Activated B cell treated with CpG ODN at 0.5 μM for 24 hours (primary cell): ENCODE measurements around the gene SRD5A3. TPM values are rescaled to one million over a fixed set of nuclear protein-coding genes. Genes with fewer than 3 reads are reported as not detected.

ENCODE experiments used
- ATAC-seq: fragments of 200-7000 bp; cut with Tn5 transposase; one replicate; pipeline ENCODE4 v1.10.0; 2021; ENCODE audit warnings: low read depth, mild to moderate bottlenecking, moderate library complexity
- CTCF ChIA-PET: fragments of 350-600 bp; sonication (Branson Sonifier 250); formaldehyde crosslinking; loops from one replicate; lab custom pipeline; 2021; ENCODE audit warnings: antibody characterized with exemption; lab: Charles Lee
- POLR2A ChIA-PET: fragments of 350-600 bp; sonication (Branson Sonifier 250); formaldehyde crosslinking; loops from one replicate; lab custom pipeline; 2021; ENCODE audit warnings: antibody characterized with exemption; lab: Charles Lee
- DNase-seq: peaks from one replicate; pipeline ENCODE4 v3.0.0; 2022
- H3K27ac Mint-ChIP-seq: one replicate; pipeline ENCODE4 v1.8.0; 2020; ENCODE audit warnings: mixed read lengths
- H3K27me3 Mint-ChIP-seq: one replicate; pipeline ENCODE4 v1.8.0; 2021; ENCODE audit warnings: mixed read lengths
- H3K36me3 Mint-ChIP-seq: one replicate; pipeline ENCODE4 v1.8.0; 2021; ENCODE audit warnings: low read depth, mixed read lengths
- H3K4me1 Mint-ChIP-seq: one replicate; pipeline ENCODE4 v1.8.0; 2021; ENCODE audit warnings: mixed read lengths
- H3K4me3 Mint-ChIP-seq: one replicate; pipeline ENCODE4 v1.8.0; 2020; ENCODE audit warnings: mild to moderate bottlenecking, mixed read lengths
- H3K9me3 Mint-ChIP-seq: one replicate; pipeline ENCODE4 v1.8.0; 2020; ENCODE audit warnings: mixed read lengths
- CTCF ChIP-seq: fragments of 200-600 bp; IDR thresholded peaks from one replicate; pipeline ENCODE4 v1.8.0; 2022; ENCODE audit warnings: antibody characterized with exemption, mild to moderate bottlenecking
- intact Hi-C: fragments of 100-400 bp; cut with micrococcal nuclease; formaldehyde crosslinking; loops from one replicate; pipeline ENCODE4 v1.15.1; 2024
- total RNA-seq: library from RNA; stranded (reverse); gene quantifications from 2 replicates; pipeline ENCODE4 v1.2.3, GENCODE V29; 2022

SRD5A3 gene
- total RNA-seq, 1 donor from 2014 or later = 5.7 TPM

- TF ChIP-seq CTCF = no peak
- H3K36me3 Mint-ChIP-seq = peaks cover 47% of the 10 kb centered on the region
- peak overlapping the region; percentile 82 for H3K4me3 Mint-ChIP-seq
- POLR2A ChIA-PET = interaction anchor here (0.9 to 1.3 kb wide), 3 partner anchors 11 to 53 kb away, joined by 4 to 8 read pairs (median 7); partner anchors contain the start of gene SRD5A3
- ATAC-seq (no peak), DNase-seq (no peak)
- H3K9me3 Mint-ChIP-seq = no peaks in the 10 kb centered on the region
- H3K4me1 Mint-ChIP-seq = peaks cover 52% of the 10 kb centered on the region
- no peak overlapping the region for H3K27ac Mint-ChIP-seq
- intact Hi-C loops = loop anchor here (5.0 kb wide), 1 partner anchor 1418 kb away; no protein-coding TSS in a partner anchor
- CTCF ChIA-PET = interaction anchor here (1.0 to 2.2 kb wide), 2 partner anchors 53 to 469 kb away, joined by 3 to 7 read pairs; partner anchors contain the start of gene SRD5A3
- H3K27me3 Mint-ChIP-seq = no peaks in the 10 kb centered on the region
These were observed 53.5 kb downstream of the SRD5A3 start for GRCh38 chr4:55399581-55399980.

- ATAC-seq (no peak), DNase-seq (no peak)
- H3K27me3 Mint-ChIP-seq = no peaks in the 10 kb centered on the region
- ChIA-PET POLR2A (no interaction called here), CTCF (interaction anchor here (0.9 kb wide), 1 partner anchor 332 kb away, joined by 3 read pairs; no protein-coding TSS in a partner anchor)
- intact Hi-C loops = no loop called here
- no peak for TF ChIP-seq CTCF
- peaks cover 50% of the 10 kb centered on the region for H3K36me3 Mint-ChIP-seq
- H3K27ac Mint-ChIP-seq = no peak overlapping the region
- H3K4me3 Mint-ChIP-seq = no peak overlapping the region
- peaks cover 33% of the 10 kb centered on the region for H3K4me1 Mint-ChIP-seq
- H3K9me3 Mint-ChIP-seq = no peaks in the 10 kb centered on the region
These were observed 59.0 kb downstream of the SRD5A3 start for GRCh38 chr4:55405073-55405472.

- Mint-ChIP-seq H3K27me3 (no peaks in the 10 kb centered on the region), H3K27ac (no peak overlapping the region), H3K4me3 (no peak overlapping the region), H3K36me3 (peaks cover 44% of the 10 kb centered on the region), H3K9me3 (no peaks in the 10 kb centered on the region), H3K4me1 (peaks cover 32% of the 10 kb centered on the region)
- ATAC-seq (no peak), DNase-seq (no peak)
- TF ChIP-seq CTCF = no peak
- intact Hi-C loops = no loop called here
- ChIA-PET CTCF (no interaction called here), POLR2A (no interaction called here)
These were observed 60.5 kb downstream of the SRD5A3 start for GRCh38 chr4:55406545-55406944.

- intact Hi-C loops = no loop called here
- Mint-ChIP-seq H3K4me1 (peaks cover 32% of the 10 kb centered on the region), H3K4me3 (no peak overlapping the region), H3K27me3 (no peaks in the 10 kb centered on the region), H3K36me3 (peaks cover 50% of the 10 kb centered on the region), H3K9me3 (no peaks in the 10 kb centered on the region), H3K27ac (peak overlapping the region; percentile 46)
- DNase-seq = no peak
- CTCF ChIA-PET = no interaction called here
- no peak for TF ChIP-seq CTCF
- ATAC-seq = no peak
- POLR2A ChIA-PET = no interaction called here
These were observed 61.1 kb downstream of the SRD5A3 start for GRCh38 chr4:55407119-55407518.

GRCh38 chr4:55407764-55408163, 61.7 kb downstream of the SRD5A3 start:
- H3K4me3 Mint-ChIP-seq = no peak overlapping the region
- CTCF ChIA-PET = no interaction called here

More at GRCh38 chr4:55407764-55408163, 61.7 kb downstream of the SRD5A3 start:
- Mint-ChIP-seq H3K27ac (no peak overlapping the region), H3K4me1 (peaks cover 32% of the 10 kb centered on the region), H3K27me3 (no peaks in the 10 kb centered on the region), H3K9me3 (no peaks in the 10 kb centered on the region), H3K36me3 (peaks cover 53% of the 10 kb centered on the region)
- intact Hi-C loops = loop anchor here (2.0 kb wide), 1 partner anchor 139 kb away; the partner anchor contains the start of gene CLOCK
- ATAC-seq (no peak), DNase-seq (no peak)
- no peak for TF ChIP-seq CTCF
- POLR2A ChIA-PET = no interaction called here
